HG03108 (cell line): ENCODE measurements around the gene RTTN.

Experiments
- ATAC-seq: cut with Tn5 transposase; IDR thresholded peaks from one replicate; pipeline ENCODE4 v1.9.1; 2021; ENCODE audit warnings: moderate library complexity; ENCODE audit not compliant: unreplicated experiment

RTTN gene

DNA sequence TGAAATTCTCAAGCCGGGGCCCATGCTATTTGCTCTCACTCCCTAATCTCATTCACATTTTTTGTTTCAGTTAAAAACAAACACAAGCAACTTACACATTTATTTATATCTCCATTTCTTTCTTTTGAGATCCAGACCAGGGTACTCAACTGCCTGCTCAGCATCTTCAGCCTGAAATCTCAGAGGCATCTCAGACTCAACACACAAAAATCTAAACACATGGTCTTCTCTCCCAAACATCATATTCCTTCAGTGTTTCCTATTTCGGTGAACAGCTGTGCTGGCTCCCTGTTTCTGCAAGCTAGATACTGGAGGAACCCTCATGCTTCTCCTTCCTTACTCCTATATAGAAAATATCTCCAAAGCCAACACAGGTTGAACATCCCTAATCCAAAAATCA is 11.3 kb upstream of the RTTN start:
- ATAC-seq = no peak

DNA sequence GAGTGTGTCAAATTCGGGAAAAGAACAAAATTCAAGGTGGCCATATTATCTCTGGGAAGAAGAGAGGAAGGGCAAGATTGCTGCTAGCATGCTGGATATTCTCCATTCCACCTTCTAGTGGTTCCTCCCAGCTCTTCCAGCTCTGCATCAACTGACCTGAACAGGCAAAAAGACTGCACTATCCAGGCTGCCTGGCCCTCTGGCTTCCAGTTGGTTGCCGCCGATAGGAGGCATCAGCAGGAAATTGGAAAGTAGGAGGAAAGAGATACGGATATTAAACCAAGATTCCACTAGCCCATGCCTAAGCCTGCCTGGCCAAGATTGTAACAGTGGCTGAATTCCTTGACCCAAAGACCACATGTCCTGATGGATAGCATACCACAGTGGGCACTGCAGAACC is 1.7 kb upstream of the RTTN start:
- no peak for ATAC-seq

DNA sequence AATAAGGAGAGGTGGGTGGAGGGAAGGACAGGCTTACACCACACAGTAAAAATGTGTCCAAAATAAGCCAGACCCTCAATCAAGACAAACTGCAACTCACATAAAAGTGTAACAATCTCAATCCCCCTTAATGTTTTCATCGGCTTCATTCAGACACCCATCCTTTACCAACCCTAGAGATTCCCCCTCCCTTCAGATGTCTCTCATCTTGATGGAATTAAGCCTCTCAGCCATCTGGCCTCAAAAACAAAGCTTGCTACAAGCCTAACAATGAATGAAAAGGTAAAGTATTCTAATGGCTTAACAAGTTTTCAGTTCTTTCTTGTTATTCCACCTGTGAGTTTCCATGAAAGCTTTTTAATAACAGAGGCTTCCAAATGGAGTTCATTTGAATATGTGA is 5.2 kb downstream of the RTTN start:
- no peak for ATAC-seq

DNA sequence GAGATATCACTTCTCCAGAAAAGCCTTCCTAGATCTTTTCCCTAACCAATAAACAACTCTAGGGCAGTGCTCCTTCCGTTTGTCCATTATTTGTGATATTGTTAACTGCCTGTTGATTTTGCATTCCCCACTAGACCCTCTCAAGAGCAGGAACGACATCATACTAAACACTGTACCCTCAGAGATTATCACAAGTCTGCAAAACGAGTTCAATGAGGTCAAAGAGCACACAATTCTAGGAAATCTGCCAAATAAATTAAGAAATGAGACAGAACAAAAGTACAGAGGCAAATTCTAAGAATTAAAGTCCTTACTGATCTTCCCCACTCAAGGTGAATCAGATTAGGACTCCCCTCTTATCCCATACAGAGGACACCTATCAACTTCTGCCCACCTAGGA is 7.6 kb downstream of the RTTN start:
- no peak for ATAC-seq

DNA sequence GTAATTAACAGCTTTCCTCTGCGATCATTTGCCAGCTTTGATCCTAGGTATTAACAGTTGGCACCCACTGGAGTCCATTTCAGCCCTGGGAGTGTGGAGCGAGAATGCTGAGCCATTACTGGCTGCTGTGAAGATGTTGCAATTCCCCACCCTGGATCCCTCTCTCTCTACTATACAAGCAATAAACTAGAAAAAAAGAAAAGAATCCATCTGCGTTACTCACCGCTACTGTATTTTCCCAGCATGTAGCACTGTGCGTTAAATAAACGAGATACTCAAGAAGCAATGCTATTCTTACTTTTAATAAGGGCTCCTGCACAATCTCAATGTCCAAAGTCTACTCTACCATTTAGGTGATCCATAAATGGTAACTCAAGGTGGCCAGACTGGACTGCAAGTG is 8.5 kb downstream of the RTTN start:
- ATAC-seq = no peak

DNA sequence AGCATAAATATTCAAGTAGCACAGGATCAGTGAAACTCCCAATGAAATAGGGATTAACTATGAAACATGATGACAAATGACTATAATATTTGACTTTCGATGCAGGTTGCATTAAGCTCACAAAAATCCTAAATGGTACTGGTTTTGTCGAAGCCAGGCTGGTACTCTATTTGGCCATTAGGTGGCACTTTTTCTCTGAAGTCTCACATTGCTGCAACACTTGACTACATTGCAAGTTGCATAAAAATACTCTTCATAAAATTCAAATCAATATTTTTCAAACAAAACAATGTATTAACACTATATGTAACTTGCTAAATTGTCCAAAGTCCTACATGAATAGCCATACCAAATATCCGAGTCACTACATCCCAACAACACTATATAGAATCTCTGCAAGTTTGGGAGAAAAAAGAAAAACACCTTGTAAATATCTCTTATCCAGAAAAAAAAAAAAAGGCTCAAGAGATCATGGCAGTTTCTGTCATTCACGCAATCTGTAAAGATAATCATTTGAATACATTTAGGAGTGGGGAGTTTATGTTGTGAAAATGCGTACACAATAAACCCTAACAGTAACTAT is 9.5 kb downstream of the RTTN start:
- no peak for ATAC-seq

DNA sequence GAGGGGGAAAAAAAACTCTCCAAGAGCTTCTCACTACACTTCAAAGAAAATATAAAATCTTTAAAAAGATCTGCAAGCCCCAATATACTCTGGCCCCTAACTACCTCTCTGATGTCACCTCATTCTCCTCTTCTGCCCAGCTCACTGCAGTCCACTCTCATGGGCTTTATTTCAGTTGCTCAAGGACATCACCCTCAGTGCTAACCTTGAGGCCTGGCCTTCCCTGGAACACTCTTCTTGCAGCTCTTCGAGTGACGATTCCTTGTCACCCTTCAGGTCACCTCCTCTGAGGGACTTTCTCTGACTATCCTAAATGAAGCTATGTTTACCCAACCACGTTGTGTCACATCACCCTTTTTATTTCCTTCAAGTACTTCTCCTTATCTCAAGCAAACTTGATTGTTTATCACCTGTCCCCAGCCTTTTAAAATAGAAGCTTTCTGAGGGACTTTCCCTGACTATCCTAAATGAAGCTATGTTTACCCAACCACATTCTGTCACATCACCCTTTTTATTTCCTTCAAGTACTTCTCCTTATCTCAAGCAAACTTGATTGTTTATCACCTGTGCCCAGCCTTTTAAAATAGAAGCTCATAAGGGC is 10.4 kb downstream of the RTTN start:
- ATAC-seq = peak; percentile 45

DNA sequence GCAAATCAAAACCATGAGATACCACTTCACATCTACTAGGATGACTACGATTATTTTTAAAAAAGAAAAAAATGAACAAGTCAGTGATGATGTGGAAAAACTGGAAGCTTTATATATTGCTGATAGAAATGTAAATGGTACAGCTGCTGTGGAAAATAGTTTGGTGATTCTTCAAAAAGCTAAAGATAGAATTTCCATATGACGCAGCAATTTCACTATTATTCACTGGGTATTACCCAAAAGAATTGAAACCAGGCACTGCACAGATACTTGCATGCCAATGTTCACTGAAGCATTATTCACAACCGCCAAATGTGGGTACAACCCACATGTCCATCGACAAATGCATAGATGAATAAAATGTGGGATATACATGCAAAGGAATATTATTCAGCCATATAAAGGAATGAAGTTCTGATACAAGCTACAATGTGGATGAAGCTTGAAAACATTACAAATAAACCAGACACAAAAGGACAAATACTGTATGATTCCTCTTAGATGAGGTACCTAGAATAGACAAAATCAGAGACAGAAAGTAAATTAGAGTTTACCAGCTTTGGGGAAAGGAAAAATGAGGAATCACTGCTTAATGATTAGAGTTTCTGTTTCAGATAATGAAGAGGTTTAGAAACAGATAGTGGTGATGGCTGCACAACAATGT is 11.1 kb downstream of the RTTN start:
- peak; percentile 82 for ATAC-seq

DNA sequence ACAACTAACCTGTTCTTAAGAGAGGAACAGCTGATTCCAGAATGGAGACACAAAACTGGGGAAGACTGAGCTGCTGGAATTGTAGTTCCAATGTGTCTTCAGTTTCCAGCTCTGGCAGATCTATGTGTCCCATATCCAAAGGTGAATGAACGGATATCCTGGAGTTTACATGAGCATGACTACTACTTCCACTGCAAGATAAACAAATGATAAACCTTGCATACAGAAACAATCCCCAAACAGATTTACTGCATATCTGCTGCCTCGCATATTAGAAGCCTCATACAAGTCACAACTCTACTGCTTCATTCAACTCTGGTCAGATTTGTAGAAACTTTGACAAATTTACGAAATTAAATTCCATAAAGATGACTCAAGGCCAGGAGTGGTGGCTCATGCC is 15.0 kb downstream of the RTTN start:
- no peak for ATAC-seq

DNA sequence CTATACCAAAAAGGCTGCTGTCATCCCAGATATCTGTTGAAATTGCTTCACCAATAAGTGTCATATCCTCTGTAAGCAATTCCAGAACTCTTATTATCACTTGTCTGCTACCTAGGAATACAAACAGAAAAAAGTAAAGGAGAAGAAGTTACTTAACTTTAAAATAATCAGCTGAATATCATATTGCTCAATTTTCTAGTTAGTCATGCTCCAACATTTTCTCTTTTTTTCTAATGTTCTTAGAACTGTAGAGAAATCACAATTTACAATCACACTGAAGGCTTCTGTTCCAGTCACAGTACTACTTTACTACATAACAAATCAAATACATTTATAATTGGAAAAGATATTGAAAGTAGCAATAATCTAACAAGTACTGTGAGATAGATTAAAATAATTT is 17.4 kb downstream of the RTTN start:
- no peak for ATAC-seq

DNA sequence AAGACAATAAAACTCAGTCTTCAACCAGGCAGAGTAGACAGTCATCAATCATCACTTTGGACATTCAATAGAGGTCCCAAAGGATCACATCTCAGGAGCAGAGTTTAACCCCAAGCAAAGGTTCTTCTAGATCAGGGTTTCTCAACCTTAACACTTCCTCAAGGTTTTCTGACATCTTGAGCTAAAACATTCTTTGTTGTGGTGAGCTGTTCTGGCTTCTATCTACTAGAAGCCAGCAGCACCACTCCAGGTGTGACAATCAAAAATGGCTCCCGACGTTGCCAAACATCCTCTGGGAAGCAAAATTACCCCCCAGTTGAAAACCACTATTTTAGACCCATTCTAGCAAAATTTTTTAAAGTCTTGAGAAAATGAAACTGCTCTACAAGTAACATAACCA is 22.0 kb downstream of the RTTN start:
- no peak for ATAC-seq

DNA sequence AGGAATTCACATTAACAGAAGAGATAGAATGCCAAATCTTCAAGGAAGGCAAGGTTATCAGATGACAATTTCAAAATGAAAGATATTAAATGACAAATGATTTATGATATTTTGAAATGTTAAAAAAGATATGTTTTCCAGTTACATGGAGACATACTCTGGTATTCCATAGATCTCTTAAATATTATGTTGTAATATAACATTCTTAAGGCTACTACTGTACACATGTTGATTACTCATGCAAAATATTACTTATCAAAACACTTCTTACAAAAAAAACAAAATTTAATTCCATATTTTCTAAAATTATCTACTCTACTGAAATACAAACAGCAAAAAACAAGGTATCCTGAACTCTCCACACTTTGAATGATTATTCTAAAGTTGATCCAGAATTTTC is 22.9 kb downstream of the RTTN start:
- no peak for ATAC-seq

DNA sequence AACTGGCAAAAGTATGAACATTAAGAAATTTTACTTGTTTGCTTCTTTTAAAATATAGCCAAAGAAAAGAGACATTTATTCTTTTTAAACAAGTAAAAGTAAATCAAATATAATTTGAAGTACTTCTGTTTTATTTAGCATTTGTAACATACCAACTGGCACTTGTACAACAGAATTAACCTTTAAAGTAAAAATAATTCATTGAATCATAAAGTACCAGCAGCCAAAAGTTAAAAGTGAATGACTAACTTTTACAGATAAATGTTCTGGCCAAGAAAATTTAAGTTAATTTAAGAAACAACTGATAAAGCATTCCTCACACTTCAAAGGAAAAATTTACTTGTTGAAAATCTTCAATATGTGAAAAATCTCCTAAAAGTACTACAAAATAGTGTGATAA is 23.8 kb downstream of the RTTN start:
- no peak for ATAC-seq

DNA sequence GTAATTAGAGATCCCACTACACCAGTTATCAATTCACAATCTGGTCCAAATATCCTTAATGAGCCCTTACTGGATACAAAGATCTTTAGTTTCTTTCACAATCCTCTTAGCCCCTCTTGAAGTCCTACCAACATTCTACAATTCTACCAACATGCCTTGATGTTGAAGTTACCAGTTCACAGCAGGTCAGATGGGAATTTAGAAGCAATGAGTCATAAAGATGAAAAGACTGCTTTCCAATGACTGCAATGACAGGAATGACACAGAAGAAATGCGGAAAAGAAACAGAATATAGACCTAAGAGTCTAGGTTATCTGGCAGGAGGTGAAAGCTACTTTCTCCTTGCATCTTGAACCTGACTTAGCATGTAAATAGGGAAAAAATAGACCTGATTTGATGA is 24.5 kb downstream of the RTTN start:
- ATAC-seq = no peak

DNA sequence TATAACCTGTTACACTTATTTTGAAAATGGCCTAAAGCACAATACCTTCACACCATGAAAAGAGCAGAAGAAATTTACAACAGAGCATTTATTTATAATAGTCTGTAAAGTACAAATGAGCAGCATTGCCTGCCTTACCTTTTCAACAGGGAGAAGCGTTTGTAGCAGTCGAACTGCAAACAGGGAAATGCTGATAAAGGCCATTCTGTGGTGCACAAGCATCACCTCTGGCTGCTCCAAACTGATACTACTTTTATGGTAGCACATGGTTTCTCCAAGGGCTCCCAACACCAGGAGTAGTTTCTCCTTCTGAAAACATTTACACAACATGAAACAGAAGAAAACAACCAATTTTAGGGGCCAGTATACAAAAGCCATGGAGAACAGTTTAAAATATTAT is 28.9 kb downstream of the RTTN start:
- no peak for ATAC-seq

DNA sequence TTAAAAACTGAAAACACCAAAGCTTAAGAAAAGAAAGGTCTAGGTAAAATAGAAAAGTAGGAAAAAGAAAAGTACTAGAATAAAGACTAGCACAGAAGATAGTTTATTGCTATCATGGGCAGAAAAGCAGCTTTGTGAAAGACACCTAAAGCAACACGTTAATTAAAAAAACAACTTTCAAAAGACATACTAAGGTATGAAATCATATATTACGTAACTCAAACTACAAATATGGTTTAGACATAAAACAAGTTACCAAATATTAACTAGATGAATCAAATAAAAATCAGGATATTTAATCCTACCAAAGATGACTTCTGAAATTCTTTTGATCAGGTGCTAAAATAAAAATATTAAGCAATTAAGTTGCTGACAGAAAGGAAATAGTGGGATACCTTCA is 30.3 kb downstream of the RTTN start:
- ATAC-seq = no peak

DNA sequence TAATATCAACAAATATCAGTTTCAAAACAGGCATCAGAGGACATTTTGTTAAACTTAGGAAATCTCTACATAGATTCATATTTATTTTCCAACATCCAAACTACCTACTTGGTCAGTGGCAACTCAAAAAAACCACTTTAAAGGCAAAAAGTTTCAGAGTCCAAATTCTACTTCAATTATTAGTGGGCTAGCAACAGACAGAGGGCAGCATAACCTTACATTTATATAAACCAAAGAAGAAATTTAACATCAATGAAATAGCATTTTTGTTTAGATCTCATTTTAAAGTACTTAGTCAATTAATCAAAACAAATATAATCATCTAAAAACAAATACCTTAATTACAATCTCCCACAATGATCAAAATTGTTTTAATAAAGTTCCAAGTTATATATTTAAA is 33.3 kb downstream of the RTTN start:
- ATAC-seq = no peak

DNA sequence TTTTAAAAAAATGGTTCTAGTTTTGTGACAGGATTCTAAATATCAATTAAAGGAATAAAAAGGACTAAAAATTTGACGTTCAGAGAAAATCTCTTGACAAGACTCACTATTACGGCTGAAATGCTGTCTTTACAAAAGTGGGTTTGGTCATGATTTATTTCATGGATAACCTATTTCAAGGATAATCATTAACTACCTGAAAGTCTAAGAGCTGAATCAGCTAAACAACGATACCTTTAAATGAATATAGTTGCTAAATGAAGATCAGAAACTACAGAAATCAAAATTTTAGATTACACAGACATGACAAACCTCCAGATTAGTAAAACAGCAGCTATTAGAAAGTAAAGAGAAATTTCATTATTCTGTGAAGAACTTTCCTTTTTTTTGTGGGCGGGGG is 35.7 kb downstream of the RTTN start:
- ATAC-seq = no peak

DNA sequence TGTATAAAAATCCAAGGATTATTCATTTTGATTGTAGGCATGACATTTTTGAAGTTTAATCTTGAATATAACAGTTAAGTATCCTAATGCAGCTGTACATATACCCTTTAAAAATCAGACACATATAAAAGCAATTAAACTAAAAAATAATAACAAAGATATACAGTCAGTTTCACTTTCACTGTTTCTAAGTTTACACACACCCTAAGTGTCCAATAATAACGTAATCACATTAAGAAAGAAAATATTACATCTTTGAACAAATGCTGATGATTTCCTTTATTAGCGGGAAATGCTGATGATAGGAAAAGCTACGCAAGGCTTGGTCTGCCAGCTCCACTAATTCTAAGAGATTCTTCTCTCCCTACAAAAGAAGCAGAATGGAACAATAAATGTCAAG is 38.8 kb downstream of the RTTN start:
- no peak for ATAC-seq

DNA sequence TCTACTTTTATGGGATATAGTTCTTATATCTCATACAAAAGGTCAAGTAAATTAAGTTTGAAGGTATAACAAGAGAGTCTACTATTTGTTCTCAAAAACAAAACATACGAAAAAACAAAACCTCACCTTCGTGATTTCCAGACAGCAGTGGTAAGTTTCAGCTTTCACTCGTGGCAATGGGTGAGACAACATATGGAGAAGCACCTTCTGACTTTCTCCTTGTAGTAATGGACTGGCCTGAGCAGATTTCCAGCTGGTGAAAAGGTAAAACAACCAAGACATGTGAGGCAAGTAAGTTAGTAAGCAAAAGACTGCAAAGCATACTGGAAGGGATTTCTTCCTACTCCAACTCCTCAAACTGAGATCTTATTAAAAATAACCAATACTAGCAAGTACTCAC is 39.6 kb downstream of the RTTN start:
- ATAC-seq = no peak

DNA sequence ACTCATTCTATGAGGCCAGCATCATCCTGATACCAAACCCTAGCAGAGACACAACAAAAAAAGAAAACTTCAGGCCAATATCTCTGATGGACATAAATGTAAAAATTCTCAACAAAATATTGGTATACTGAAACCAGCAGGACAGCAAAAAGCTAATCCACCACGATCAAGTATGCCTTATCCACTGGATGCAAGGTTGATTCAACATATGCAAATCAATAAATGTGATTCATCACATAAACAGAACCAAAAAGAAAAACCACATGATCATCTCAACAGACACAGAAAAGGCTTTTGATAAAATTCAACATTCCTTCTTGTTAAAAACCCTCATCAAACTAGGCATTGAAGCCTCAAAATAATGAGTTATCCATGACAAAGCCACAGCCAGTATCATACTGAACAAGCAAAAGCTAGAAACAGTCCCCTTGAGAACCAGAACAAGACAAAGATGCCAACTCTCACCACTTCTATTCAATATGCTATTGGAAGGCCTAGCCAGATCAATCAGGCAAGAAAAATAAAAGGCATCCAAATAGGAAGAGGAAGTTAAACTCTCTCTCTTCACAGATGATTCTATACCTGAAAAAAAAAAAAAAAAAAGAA is 45.3 kb downstream of the RTTN start:
- ATAC-seq = no peak

DNA sequence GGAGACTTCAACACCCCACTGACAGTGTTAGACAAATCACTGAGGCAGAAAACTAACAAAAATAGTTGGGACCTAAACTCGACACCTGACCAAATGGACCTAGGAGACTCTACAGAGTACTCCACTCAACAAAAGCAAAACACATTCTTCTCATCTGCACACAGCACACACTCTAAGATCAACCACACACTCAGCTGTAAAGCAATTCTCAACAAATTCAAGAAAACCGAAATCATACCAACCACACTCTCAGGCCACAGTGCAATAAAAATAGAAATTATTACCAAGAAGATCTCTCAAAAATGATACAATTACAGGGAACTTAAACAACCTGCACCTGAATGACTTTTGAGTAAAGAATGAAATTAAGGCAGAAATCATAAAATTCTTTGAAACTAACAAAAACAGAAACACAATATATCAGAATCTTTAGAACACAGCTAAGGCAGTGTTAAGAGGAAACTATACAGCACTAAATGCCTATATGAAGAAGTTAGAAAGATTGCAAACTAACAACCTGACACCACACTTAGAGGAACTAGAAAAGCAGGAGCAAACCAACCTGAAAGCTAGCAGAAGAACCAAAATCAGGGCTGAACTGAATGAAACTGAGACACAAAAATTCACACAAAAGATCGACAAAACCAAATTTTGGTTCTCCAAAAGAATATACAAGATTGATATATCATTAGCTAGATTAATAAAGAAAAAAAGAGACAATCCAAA is 46.3 kb downstream of the RTTN start:
- peak; percentile 81 for ATAC-seq
